Amygdala (tissue), 56 donors: ENCODE measurements around the gene PLEKHM1.

Experiments used
- DNase-seq, 56 donors: peaks; one replicate each; lab custom pipeline; 2025; lab: John Stamatoyannopoulos, UW

The PLEKHM1 gene

DNA sequence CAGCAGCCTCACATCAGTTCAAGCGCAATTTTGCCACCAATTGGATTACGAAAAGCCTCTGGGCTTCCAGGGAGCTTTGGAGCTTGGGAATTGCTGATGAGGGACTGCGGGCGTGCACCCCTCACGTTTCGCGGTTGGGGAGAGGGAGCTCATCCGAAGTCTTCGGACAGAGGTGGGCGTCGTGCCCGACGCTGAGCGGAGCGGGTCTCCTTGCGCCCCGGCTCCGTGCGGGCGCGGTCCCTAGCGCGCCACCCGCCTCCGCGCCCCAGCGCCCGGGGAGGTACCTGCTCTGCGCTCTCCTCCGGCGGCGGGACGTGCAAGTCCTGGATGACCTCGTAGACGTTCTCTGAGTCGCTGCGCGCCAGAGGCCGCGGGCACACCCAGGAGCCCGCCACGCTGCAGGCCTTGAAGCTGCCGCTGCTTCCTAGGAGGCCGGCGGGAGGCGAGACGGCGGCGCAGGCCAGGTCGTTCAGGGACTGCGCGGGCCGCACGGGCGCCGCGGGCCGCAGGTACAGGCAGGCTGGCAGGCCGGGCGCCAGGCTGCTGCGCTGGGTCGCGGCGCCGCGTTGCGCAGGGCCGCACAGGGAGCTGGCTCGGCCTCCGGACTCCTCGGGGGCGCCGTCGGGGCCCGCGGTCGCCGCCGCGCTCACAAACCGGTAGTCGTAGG, 61.0 kb downstream of the PLEKHM1 start:
- no peak for DNase-seq

DNA sequence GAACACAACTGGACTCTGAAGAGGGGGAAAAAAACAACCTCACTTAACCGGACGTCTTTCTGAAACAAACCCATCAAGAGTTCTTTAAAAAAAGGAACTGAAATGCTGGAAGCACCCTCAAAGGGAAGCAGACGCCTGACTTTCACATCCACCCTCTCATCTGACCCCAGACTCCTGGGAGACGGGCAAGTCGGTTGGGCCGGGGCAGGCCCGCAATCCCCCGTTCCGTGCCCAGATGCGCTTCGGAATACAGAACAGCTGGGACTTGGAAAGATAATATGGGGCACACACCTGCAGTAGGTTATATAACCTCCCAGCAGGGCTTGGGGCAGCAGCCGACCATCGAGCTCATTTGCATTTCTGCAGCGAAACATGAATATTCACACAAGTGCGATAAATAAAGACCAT, 61.6 kb downstream of the PLEKHM1 start:
- DNase-seq = peak in 5 of 56 donors; percentile 9 to 32 (median 20)

DNA sequence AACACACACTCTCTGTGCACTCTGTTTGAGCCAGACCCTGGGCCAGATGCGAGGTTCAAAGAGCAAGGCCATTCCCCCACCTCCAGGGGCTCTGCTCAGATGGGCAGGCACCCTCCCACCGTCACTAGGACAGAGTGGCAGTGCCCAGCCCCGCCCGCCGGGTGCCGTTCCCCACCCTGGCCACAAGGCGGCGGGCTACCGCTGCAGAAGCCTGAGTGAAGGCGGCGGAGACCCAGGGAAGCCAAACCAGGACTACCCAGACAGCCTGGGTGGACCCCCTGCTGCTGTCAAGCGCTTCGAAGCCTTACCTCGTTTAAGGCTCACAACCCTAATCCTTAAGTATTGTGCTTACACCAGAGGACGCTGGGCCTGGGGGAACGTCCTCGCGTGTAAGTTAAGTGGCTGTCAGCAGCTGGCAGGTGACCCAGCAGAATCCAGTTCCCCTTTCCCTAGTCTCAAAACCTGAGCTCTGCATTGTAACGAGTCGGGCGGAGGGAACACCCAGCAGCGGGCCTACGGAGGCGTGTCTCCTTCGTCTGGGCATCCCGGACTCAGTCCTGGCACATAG, 62.4 kb downstream of the PLEKHM1 start:
- DNase-seq = peak in 41 of 56 donors; percentile 9 to 77 (median 45)

DNA sequence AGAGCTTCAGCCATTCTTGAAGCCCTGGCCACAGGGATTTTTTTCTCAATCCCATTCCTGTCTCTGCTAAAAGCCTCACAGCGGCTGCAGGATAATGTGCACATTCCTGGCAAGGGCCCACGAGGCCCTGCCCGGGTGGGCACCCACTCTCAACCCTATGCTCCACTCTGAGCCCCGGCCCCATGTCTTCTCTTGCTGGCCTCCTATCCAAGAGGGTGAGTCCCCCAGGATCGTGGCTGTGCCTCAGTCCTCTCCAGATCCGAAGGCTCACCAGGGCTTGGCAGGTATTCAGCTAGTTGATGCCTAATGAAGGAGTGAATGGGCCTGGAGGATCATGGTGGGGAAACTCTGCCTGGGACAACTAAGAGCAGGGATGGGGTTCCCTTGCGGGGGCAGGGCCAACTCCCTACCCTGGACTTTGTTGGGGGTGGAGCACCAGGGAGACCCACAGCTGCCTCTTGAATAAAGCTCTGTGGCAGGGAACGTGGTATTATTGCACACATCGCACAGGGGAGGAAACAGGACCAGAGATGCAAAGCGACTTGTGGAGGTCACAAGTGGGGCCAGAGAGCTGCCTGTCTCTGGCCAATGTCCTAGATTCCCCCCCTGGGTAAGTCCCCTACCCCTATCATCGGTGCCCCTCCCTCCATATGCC, 63.2 kb downstream of the PLEKHM1 start:
- no peak for DNase-seq

DNA sequence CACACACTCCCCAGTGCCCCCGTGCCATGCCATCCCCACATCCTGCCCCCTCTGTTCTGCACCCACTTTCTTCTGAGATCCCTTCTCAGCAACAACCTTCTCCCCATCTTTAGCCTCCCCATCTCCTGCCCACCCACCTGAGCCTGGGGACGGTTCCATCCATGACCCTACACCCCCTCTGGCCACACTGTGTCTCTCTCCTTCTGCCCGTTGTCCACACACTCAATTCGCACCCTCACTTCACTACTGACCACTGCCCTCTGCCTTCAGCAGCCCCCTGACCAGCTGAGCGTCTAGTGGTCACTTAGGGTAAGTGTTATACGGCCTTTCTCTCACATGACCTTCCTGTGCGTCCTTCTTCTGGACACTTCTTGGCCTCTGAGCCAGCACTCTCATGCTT, 64.0 kb downstream of the PLEKHM1 start:
- no peak for DNase-seq

DNA sequence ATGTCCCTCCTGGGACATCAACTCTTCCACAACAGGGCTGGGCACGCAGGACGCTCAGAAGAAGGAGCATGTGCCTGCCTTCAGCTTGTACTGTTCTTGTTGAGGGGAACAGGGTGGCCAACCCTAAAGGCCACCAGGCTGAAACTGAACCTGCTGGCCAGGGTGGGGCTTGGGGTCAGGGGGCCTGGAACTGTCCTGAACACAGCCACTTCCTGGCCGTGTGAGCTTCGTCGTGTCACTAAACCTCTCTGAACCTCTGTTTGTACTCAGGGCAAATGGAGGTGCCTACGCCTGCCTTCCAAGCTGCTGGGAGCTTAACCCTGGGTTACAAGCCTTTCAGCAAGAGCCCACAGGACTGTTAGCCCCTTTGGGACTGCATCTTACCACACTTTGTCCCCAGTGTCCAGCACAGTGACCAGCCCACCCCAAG, 64.5 kb downstream of the PLEKHM1 start:
- no peak for DNase-seq

- peak in 1 of 56 donors; percentile 9 for DNase-seq
Observed at GRCh38 chr17:45425125-45425983, 65.2 kb downstream of the PLEKHM1 start.

DNA sequence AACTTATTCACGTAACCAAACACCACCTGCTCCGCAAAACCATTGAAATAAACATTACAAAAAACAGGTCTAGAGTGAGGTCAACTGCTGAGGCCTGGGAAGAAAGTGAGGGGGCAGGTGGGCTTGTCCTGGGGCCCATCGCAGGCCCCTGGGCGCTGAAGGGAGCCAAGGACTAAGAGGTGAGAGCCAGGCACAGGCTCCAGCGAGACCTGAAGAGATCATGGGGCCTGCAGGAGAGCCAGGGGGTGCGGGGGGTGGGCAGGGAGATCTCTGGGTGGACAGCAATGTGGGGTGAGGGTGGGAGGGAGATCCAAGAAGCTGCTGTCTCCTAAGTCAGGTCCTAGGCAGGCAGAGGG, 65.8 kb downstream of the PLEKHM1 start:
- no peak for DNase-seq

GRCh38 chr17:45423975-45424335, 66.6 kb downstream of the PLEKHM1 start:
- DNase-seq = no peak

DNA sequence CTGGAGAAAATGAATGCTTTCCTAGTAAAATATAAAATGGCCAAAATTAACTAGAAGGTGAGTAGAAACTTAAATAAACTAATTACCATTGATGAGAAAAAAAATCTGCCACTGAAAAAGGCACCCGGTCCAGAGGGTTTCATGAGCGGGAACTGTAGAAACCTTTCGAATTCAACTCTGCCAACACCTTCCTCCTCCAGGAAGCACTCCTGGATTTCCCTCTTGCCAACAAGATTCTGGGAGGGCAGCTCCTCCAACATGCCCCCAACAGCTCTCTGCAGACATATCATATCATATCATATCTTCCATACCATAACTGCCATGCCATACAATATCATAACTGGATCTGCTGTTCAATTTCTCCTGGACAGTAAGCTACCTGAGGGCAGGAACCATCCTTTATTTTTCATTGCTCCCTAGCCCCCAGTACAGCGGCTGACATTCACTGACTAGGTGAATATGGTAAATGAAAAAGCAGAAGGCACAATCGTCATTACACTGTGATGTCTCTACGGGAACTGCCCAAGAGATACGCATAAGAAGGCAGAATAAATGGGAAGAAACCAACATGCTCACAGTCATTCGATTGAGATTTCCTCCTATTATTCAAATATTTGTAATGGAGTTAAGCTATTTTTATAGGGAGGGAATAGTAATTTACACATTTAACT, 67.1 kb downstream of the PLEKHM1 start:
- no peak for DNase-seq

- DNase-seq = no peak
Observed at GRCh38 chr17:45414990-45415881, 75.3 kb downstream of the PLEKHM1 start.

DNA sequence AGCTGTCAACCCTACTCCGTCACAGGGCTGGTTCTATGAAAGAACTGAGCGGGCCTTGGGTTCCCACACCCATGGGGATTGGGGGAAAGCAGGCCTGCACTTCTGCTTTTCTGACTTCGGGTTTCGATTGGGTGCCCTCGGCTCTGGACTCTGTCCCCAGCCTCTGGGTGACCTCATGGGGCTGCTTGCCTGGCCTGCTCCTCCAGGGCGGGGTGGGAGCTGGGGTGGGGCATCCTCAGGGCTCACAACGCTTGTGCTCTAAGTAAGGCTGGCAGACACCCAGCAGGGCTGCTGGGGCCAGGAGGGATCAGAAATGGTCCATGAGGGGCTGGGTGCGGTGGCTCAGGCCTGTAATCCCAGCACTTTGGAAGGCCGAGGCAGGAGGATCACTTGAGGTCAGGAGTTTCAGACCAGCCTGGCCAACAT, 77.0 kb downstream of the PLEKHM1 start:
- peak in 14 of 56 donors; percentile 10 to 58 (median 30) for DNase-seq

DNA sequence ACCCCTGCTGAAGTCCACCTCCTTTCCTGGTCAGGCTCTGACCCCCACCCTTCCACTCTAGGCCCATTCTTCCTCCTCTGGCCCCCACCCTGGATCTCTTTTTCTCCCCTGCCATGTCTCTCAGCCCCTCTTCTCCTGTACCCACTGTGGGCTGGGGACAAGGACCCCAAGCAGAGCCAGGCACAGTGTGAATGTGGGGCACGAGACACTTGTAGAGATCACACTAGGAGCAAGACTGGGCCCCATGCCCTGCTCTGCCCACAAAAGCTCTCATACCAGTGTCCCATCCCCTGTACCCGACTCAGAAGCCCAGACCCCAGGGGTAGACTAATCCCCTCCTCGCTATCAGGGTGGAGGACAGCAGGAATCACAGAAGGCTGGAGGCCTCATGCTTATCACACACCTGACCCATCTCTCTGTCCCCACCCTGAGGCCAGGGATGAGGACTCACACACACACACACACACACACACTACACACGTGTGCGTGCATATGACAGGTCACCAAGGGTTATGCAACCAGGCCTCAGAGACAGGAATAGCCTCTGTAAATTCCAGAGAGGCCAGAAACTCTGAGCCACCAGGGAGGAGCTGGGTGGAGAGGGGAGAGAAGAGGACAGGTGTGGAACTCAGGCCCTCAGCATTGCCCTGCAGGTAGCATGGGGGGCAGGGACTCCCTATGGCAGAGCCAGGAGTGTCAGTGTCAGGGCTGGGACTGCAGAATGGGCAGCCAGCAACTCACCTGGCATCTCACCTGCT, 79.0 kb downstream of the PLEKHM1 start:
- no peak for DNase-seq

DNA sequence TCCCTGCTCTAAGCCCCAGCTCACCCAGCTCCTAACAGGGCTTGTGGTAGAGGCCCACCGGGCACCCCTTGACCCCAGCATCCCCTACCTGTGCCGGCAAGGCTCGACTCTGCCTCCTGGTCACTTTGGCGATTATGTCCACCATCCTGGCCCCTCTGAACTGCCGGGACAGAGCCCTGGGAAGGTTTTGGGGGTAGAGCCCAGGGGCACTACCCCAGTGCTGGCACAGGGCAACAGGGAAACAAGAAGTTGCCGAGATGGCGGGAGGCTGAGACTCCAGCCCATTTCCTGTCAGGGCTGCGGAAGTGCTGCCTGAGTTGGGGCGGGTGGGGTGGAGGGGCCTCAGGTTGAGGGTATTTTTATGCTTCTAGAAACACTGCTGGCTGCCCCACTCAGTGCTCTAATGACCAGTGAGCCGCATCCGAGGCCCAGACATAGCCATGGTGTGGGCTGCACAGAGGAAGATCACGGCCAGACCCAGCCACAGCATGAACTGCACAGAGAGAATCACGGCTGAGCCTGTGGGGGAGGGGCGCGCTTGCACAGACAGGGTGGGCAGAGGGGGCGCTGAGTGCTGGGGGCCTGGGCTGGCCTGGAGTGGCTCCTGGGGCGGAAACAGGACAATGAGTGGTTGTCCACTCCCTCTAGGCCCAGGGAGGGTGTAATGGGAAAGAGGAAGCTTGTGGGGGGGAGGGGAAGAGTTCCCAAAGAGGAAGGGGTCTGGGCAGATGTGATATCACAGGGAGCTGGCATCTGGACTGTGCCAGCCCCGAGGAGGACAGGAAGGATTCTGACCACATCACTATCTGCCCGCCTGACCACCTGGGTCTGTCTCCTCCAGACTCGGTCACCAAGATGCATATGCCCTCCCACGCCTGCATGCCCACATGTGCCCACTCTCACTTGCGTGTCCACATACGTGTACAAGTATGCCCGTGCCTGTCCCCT, 80.1 kb downstream of the PLEKHM1 start:
- DNase-seq = peak in 7 of 56 donors; percentile 22 to 47 (median 24)

GRCh38 chr17:45409659-45410076, 80.9 kb downstream of the PLEKHM1 start:
- no peak for DNase-seq

DNA sequence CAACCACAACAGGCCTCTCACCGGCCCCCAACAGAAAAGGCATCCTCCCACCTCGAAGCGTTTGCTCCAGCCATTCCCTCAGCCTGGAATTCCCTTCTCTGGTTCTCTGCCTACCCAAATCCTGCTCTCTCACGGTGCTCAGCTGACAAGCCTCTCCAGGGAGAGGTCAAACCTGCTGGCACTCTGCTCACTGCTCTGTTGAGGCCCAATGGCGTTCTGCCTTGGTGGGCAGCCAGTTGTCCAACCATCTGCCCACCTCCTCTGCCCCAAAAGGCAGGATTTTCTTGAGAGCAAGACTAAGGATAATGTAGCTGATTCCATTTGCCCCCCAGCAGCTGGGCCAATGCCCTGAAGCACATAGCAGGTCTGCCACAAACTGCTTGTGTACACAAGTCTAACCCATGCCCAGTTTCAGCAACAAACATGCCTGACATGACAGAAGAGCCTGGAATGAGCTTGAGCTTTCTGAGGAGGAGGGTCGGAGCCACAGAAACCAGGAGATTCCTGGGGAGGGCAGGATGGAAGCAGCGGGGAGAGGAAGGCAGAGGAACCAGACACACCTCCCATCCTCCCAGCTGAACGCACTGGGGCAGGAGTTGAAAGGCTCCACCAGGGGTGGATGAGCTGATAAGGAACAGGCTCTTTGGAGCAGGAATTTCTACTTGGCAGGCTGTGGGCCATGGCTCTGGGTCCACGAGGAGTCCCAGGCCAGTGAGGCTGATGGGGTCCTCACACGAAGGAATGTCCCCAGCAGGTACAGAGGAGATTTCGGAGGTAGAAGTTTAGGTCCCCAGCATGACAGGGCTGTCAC, 81.7 kb downstream of the PLEKHM1 start:
- no peak for DNase-seq

- DNase-seq = no peak
Observed at GRCh38 chr17:45406107-45406506, 84.4 kb downstream of the PLEKHM1 start.
